NCI-H146 (cell line): ENCODE results near the gene TNPO3.

ENCODE experiments used
- DNase-seq: peaks from one replicate; lab custom pipeline; 2025; lab: John Stamatoyannopoulos, UW

The TNPO3 gene

DNA sequence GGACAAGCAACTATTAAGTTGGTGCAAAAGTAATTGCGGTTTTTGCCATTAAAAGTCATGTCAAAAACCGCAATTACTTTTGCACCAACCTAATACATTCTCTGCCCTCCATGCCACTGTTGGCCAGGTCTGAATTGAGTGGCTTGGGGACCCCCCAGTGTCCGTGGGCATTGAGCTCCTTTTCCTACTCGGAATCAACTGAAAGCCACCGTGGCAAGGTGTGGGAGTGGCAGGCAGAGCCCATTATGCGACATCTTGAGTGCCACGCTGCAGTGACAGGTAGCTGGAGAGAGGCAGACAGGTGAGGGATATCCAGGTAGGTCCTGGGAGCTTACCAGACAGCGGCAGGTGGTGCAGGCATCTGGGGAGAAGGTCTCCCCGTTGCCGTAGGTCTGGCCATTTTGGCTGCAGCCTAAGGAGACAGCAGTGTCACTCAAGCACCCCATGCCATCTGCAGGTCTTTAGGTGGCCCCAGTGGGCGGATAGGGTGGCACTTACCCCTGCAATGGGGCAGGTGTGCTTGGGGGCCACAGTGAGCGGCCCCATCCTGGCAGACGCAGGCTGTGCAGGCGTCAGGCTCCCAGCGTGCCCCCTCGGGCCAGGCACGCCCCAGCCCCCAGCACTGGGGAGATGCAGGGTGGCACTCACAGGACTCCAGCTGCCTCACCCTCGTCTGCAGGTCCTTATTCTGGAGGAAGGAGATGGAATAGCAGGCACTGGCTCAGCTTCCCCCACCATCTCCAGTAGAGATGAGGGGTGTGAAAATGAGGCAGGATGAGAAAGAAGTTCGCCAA lies 147.9 kb downstream of the TNPO3 start:
- DNase-seq, result no peak

DNA sequence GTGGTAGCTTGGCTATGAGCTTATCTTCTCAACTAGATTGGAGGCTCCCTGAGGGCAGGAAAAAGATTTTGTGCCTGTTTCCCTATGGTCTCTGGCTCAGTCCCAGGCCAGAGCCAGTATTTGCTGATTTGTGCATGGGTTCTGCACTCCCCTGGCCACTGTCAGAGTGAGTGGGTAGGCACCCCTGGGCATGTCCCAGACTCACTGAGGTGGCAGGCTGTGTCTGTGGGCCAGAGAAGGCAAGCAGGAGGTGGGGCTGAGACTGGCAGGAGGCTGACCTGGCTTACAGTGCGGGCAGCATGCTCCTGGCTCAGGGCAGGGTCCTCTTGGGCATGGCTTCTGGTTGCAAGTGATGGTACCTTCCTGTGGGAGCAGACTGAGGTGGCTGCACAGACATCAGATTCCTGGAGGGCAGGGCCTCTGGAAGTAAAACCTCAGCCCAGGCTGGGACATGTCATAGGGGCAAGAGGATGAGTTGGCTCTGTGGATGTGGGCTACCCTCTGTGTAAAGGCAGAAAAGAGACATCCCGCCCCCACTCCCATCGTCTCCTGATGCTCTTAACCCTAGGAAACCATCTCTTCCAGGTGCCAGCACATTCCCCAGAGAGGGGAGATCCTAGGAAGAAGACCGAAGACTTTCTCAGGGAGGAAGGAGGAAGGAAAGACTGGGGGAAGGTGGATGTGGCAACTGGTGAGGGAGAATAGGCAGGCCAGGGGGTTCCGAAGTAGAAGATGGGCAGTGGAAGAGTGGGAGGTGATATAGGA lies 148.7 kb downstream of the TNPO3 start:
- no peak for DNase-seq

DNA sequence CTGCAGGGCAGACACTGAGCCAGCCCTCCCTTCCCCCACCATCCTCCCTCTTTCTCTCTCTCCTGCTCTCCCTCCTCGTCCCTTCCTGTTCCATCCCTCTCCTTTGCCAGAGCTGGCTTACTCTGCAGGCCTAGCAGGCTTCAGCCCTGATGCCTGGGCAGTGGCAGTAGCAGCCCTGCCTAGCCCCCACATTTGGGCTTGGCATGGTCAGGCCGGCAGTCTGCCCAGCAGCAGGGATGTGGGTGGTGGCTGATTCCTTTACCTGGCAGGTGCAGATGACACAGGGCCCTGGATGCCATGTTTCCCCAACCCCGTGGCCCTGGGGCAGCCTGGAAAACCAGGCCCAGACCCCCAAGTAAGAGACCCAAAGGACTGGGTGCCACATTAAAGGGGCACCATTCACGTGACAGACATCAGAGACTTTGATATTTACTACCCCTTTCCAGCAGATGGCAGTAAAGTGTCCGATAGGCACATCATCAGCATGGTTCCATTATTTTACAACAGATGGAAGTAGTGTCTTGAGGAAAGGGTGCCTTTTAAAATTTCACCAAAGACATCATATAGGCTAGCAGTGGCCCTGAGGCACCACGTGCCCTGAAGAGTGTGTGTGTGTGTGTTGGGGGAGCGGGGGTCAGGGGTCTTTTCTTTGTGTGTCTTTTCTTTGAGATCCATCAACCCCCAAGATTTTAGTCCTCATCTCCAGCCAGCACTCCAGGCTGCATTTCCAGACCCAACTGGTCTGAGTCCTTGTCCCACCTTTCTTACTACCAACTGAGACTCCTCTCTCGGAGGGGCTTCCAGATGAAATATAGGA lies 150.3 kb downstream of the TNPO3 start:
- DNase-seq, result peak; percentile 57
